GM18519 (cell line): ENCODE results near the gene RIT2.
"Not testable (repeated sequence)": the region's sequence is repeated elsewhere in the genome, so short reads cannot be mapped to it uniquely, and the experiment has no call there.

ENCODE experiments used
- ATAC-seq: cut with Tn5 transposase; IDR thresholded peaks from one replicate; pipeline ENCODE4 v1.9.1; 2021; ENCODE audit warnings: mild to moderate bottlenecking, moderate library complexity; ENCODE audit not compliant: unreplicated experiment, low FRiP score

Gene RIT2

DNA sequence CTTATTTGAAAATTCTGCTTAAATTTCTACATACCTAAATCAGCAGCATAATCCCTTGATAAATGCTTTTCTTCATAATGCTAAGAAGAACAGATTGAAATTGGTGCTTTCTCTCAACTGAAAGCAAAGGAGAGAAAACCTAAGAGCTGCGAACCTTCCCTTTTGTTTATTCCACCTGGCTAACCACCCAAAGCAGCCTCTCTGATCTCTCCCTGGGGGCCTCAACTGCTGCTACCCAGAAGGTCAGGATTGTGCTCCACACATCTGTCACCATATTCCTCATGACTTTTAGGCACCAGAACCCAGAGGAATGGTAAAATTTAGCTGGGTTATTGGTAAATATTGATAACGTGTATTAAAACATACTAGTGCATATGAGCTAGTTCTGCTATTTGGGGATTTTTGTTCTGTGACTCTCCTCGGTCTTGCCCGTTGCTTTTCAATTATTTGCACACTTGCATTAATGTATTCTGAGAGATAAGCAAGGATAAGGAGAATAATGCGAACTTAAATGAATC, 334.1 kb downstream of the RIT2 start:
- ATAC-seq: no peak

GRCh38 chr18:42780171-42780570, 335.3 kb downstream of the RIT2 start:
- ATAC-seq: no peak

DNA sequence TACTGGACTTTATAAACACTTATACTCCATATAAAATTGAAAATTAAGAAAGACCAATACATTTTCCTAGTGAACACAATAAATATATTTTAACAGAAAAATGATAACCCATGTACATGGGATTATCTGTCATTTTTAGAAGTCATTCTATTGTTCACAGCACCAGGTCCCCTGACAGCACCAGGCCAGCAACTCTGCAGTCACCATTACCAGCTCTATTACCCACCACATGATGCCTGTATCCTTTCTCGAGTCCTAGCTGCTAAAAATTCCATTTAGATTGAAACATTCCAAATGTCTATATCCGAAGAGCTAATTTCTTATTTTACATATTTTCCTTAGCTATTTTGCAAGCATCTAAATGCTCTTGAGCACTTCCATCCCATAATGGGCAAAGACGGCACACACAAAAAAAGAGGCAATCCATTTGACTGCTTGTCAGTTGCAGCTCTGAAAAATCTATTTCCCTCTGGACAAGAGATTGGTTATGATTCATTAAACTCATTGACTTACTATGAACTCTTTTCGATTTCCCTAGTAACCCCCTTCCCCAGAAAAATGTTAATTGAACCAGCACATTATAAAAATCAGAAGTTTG, 336.9 kb downstream of the RIT2 start:
- no peak for ATAC-seq

GRCh38 chr18:42778024-42778423, 337.5 kb downstream of the RIT2 start:
- no peak for ATAC-seq

- ATAC-seq: no peak
Measured at GRCh38 chr18:42773870-42774269, 341.6 kb downstream of the RIT2 start.

DNA sequence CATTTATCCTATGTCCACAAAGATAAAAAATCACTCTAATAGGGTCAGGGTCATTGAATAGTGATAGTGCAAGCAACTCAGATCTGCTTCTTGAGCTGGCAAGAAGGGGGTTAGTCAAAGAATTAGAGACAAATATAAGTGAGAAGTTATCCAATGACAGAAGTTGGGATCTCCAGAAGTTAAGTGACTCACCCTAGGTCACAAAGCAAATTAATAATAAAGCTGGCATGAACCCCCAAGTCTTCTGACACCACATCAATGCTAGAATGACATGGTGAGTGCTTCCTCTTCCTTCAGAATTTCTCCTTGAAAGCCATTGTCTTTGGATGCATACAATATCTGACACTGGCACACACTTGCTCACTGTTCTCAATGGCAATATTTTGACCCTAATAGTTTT, 343.5 kb downstream of the RIT2 start:
- no peak for ATAC-seq

- no peak for ATAC-seq
Measured at GRCh38 chr18:42765302-42765701, 350.2 kb downstream of the RIT2 start.

DNA sequence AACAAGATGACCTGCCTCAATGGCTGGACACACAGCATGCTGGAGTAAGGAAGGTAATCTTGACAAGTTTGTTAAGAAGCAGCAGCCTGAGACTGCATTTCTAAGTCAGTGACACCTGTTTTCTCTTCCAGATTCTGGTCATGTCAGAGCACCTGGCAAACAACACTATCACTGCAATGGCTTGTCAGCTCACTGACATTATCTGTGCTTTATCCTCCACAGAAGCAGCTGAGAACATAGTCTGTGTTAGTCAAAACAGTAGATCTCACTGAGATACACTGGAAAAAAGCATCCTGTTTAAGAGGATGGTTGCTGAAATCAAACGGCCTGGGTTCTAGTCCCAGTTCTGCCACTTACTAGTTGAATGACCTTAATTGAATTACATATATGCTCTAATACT, 355.2 kb downstream of the RIT2 start:
- ATAC-seq: no peak

GRCh38 chr18:42758852-42759251, 356.6 kb downstream of the RIT2 start:
- ATAC-seq: no peak

- no peak for ATAC-seq
Measured at GRCh38 chr18:42756214-42756613, 359.3 kb downstream of the RIT2 start.

DNA sequence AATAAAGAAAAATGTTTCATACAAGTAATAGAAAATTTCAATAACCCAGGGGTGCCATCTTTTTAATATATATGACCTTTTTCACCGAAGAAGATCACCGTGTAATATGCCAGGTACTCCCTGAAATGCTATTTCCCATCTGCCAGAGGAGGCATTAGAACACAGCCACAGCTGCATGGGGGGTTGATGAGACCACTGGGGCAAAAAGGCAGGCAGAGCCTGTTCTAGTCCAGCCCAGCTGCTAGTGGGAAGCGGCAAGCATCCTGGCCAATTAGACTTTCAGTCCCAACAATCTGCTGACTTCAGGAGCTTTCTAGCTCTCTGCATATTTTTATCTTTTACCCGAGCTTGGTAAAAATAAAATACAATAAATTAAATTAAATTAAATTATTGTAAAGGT, 362.6 kb downstream of the RIT2 start:
- no peak for ATAC-seq

DNA sequence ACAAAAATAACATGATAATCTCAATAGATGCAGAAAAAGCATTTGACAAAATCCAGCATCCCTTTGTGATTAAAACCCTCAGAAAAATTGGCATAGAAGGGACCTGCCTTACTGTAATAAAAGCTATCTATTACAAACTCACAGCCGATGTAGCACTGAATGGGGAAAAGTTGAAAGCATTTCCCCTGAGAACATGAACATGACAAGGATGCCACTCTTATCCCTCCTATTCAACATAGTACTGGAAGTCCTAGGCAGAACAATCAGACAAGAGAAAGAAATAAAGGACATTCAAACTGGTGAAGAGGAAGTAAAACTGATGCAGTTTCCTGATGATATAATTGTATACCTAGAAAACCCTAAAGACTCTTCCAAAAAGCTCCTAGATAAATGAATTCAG, 368.7 kb downstream of the RIT2 start:
- no peak for ATAC-seq

- ATAC-seq: no peak
Measured at GRCh38 chr18:42745931-42746330, 369.6 kb downstream of the RIT2 start.

GRCh38 chr18:42745171-42745570, 370.3 kb downstream of the RIT2 start:
- no peak for ATAC-seq

DNA sequence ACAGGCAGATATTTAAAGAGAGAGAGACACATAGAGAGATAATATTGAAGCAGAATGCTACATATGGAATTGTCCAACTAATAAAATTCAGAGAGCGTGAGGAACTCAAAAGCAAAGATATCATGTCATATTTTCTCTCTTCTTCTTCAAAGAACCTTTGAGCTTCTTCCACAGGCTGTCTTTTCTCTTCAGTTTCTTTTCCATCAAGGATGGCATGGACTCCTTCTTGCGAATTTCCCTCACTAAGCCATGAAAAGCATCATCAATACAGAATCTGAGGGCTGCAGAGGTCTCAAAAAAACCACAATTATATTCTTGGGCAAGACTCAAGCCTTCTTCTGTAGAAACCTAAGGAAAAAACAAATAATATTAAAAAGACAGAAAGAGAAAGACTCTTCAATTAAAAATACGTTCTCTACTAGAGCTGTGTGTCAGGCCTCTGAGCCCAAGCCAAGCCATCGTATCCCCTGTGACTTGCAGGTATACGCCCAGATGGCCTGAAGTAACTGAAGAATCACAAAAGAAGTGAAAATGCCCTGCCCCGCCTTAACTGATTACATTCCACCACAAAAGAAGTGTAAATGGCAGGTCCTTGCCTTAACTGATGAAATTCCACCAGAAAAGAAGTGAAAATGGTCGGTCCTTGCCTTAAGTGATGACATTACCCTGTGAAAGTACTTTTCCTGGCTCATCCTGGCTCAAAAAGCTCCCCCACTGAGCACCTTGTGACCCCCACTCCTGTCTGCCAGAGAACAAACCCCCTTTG, 371.9 kb downstream of the RIT2 start:
- ATAC-seq: no peak

GRCh38 chr18:42742969-42743368, 372.5 kb downstream of the RIT2 start:
- ATAC-seq: no peak

DNA sequence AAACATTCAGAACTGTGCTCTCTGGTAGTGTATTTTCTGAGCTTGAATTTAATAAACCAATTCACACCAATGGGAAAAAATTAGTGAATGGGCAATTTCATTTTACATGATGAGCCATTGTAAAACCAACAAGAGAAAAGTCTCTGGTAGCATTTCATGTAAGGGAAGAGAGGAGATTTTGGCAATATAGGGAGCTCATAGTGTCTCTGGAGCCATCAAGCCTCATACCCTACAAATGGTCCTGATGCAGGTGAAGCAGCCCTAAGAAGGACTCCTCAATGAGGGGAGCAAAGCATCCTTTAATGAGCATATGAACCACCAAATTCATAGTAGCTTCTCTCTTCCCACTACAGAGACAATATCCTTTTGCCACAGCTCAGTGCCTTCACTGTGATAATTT, 373.0 kb downstream of the RIT2 start:
- no peak for ATAC-seq

- ATAC-seq: not testable (repeated sequence)
Measured at GRCh38 chr18:42741805-42742347, 373.6 kb downstream of the RIT2 start.

- ATAC-seq: not testable (repeated sequence)
Measured at GRCh38 chr18:42741299-42741698, 374.2 kb downstream of the RIT2 start.

- no peak for ATAC-seq
Measured at GRCh38 chr18:42736074-42736473, 379.4 kb downstream of the RIT2 start.

- no peak for ATAC-seq
Measured at GRCh38 chr18:42734520-42734919, 381.0 kb downstream of the RIT2 start.

DNA sequence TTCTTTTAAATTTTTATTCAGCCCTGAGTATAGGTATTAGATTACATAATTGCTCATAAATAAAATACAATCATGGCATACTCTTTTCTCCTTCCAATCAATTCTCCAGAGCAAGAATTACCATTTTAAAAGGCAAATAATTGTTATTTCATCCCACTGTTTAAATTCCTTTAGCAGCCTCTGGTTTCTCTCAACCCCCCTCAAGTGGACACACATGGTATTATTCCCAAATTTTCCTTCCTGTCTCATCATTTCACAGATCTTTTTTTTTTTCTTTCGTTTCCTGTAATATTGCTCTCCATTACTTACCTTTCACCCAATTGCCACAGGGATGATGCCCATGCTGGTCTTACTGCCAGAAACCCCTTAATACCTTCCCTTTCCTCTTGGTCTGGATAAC, 385.2 kb downstream of the RIT2 start:
- no peak for ATAC-seq
